Endothelial cell of umbilical vein (primary cell): ENCODE results near the gene RPL10A.

Source experiments
- CTCF ChIP-seq, 2 donors: IDR thresholded peaks; 1 replicate in 1 of 2; 2 replicates in 1 of 2; pipeline ENCODE4 v1.5.1; 2011; ENCODE audit warnings: low read length in 2 of 2, mild to moderate bottlenecking in 2 of 2, moderate library complexity in 2 of 2, control low read depth in 1 of 2, inconsistent platforms in 1 of 2, low read depth in 1 of 2; ENCODE audit not compliant: insufficient read depth in 1 of 2; ENCODE audit errors: extremely low read depth in 1 of 2
- EZH2 ChIP-seq: IDR thresholded peaks from 2 replicates; pipeline ENCODE4 v1.6.1; 2012; ENCODE audit warnings: borderline replicate concordance, low read depth, mild to moderate bottlenecking, moderate library complexity, low read length, inconsistent platforms; ENCODE audit not compliant: severe bottlenecking
- JUN ChIP-seq: IDR thresholded peaks from 2 replicates; pipeline ENCODE4 v1.6.1; 2011; ENCODE audit warnings: borderline replicate concordance, low read depth; ENCODE audit not compliant: insufficient read length, insufficient read depth
- MYC ChIP-seq: IDR thresholded peaks from one replicate; pipeline ENCODE4 v1.6.1; 2011; ENCODE audit warnings: mild to moderate bottlenecking, low read depth, low read length
- POLR2A ChIP-seq: IDR thresholded peaks from 2 replicates; pipeline ENCODE4 v1.6.1; 2012; ENCODE audit warnings: low read depth, mild to moderate bottlenecking, control low read depth, low read length
- POLR2AphosphoS5 ChIP-seq: IDR thresholded peaks from 2 replicates; pipeline ENCODE4 v1.6.1; 2012; ENCODE audit warnings: low read depth, mild to moderate bottlenecking, control low read depth, low read length, moderate library complexity; ENCODE audit not compliant: insufficient read depth

- no peak for TF ChIP-seq CTCF (IDR thresholded peaks at IDR 0.05; ENCODE audit: extremely low read depth in 1 of 2, insufficient read depth in 1 of 2, low read depth in 1 of 2, low read length in 2 of 2)
- TF ChIP-seq EZH2 = no peak
- TF ChIP-seq POLR2A = no peak
- no peak for TF ChIP-seq JUN
- no peak for TF ChIP-seq POLR2AphosphoS5
- no peak for TF ChIP-seq MYC
These were observed 33.6 kb downstream of the RPL10A start for GRCh38 chr6:35501784-35502183.
